B cell (primary cell): Measurements from ENCODE around the gene MCRIP2.

Experiments
- CTCF ChIP-seq: fragments of 200-600 bp; IDR thresholded peaks from one replicate; pipeline ENCODE4 v1.8.0; 2022; ENCODE audit warnings: antibody characterized with exemption, mild to moderate bottlenecking
- EZH2 ChIP-seq: IDR thresholded peaks from 2 replicates; pipeline ENCODE4 v1.6.1; 2012; ENCODE audit warnings: borderline replicate concordance, low read depth, mild to moderate bottlenecking, moderate library complexity, low read length; ENCODE audit not compliant: insufficient read depth, poor library complexity, severe bottlenecking

GRCh38 chr16:684961-685696, 43.5 kb downstream of the MCRIP2 start:
- TF ChIP-seq CTCF (no peak), EZH2 (no peak)
